B cell (primary cell): ENCODE data around the gene TRDN. TPM values are rescaled to one million over a fixed set of nuclear protein-coding genes. Genes with fewer than 3 reads are reported as not detected.

Source experiments
- ATAC-seq: fragments of 200-7000 bp; cut with Tn5 transposase; one replicate; pipeline ENCODE4 v1.10.0; 2021; ENCODE audit warnings: low read depth, mild to moderate bottlenecking, moderate number of reproducible peaks, moderate library complexity
- CTCF ChIA-PET: fragments of 350-600 bp; sonication (Branson Sonifier 250); formaldehyde crosslinking; loops from one replicate; lab custom pipeline; 2021; ENCODE audit warnings: antibody characterized with exemption, inconsistent platforms; lab: Charles Lee
- POLR2A ChIA-PET: fragments of 350-600 bp; sonication (Branson Sonifier 250); formaldehyde crosslinking; loops from one replicate; lab custom pipeline; 2021; ENCODE audit warnings: antibody characterized with exemption; lab: Charles Lee
- DNase-seq: peaks from one replicate; pipeline ENCODE4 v3.0.0; 2013
- H2AFZ ChIP-seq: 2 replicates; pipeline ENCODE4 v1.6.1; 2012; ENCODE audit warnings: mild to moderate bottlenecking, low read depth, low read length; ENCODE audit not compliant: insufficient read depth, poor library complexity, severe bottlenecking
- H3K27ac ChIP-seq, 2 donors: 1 replicate in 1 of 2; 2 replicates in 1 of 2; pipeline ENCODE4 v1.5.1; 2012 to 2013; ENCODE audit warnings: low read length in 2 of 2, mild to moderate bottlenecking in 2 of 2, moderate library complexity in 1 of 2
- H3K27me3 ChIP-seq, 4 experiments: fragments of 200-600 bp in 1 of 4; sonication (generic) in 1 of 4; replicated peaks in 1 of 4; 1 replicate in 2 of 4; 2 replicates in 2 of 4; pipeline versions ENCODE4 v1.6.1 to v1.7.0; 2013 to 2016; ENCODE audit warnings: low read length in 3 of 4, mild to moderate bottlenecking in 2 of 4, mixed read lengths in 1 of 4, moderate library complexity in 1 of 4; ENCODE audit not compliant: insufficient read depth in 4 of 4, control insufficient read depth in 3 of 4; ENCODE audit errors: control extremely low read depth in 1 of 4
- H3K36me3 ChIP-seq, 2 experiments: replicated peaks in 1 of 2; 1 replicate in 1 of 2; 2 replicates in 1 of 2; pipeline versions ENCODE4 v1.6.1 to v1.7.1; 2013; ENCODE audit warnings: low read length in 1 of 2; ENCODE audit not compliant: insufficient read depth in 2 of 2, control insufficient read depth in 1 of 2; ENCODE audit errors: control extremely low read depth in 1 of 2, extremely low read depth in 1 of 2
- H3K4me1 ChIP-seq, 2 donors: fragments of 200-600 bp in 1 of 2; sonication (generic) in 1 of 2; 1 replicate in 1 of 2; 2 replicates in 1 of 2; pipeline versions ENCODE4 v1.5.1 to v1.6.1; 2013 to 2017; ENCODE audit warnings: low read length in 2 of 2; ENCODE audit not compliant: control insufficient read depth in 2 of 2, insufficient read depth in 2 of 2
- H3K4me2 ChIP-seq: replicated peaks from 2 replicates; pipeline ENCODE3; 2012; ENCODE audit warnings: mild to moderate bottlenecking, low read depth, low read length; ENCODE audit not compliant: poor library complexity, severe bottlenecking
- H3K4me3 ChIP-seq, 5 experiments: fragments of 200-600 bp in 1 of 5; sonication (generic) in 1 of 5; 1 replicate in 3 of 5; 2 replicates in 2 of 5; pipeline versions ENCODE4 v1.5.1 to v1.7.0; 2011 to 2016; ENCODE audit warnings: low read length in 4 of 5, mild to moderate bottlenecking in 4 of 5, low read depth in 2 of 5, control low read depth in 1 of 5, moderate library complexity in 1 of 5; ENCODE audit not compliant: insufficient read depth in 1 of 5; ENCODE audit errors: control extremely low read depth in 1 of 5, extremely low read depth in 1 of 5
- H3K79me2 ChIP-seq: fragments of 200-600 bp; sonication (generic); one replicate; pipeline ENCODE4 v1.6.0; 2016; ENCODE audit warnings: low read length; ENCODE audit not compliant: control insufficient read depth, insufficient read depth
- H3K9ac ChIP-seq: fragments of 200-600 bp; sonication (generic); 2 replicates; pipeline ENCODE4 v1.6.1; 2017; ENCODE audit warnings: mild to moderate bottlenecking, low read length, moderate library complexity
- H3K9me3 ChIP-seq, 3 donors: one replicate each; pipeline versions ENCODE4 v1.6.1 to v1.7.1; 2013; ENCODE audit warnings: low read length in 2 of 3; ENCODE audit not compliant: control insufficient read depth in 2 of 3, insufficient read depth in 1 of 3; ENCODE audit errors: control extremely low read depth in 1 of 3
- H4K20me1 ChIP-seq: 2 replicates; pipeline ENCODE4 v1.6.0; 2012; ENCODE audit warnings: mild to moderate bottlenecking, low read length; ENCODE audit not compliant: insufficient read depth, control insufficient read depth, poor library complexity, severe bottlenecking
- H3K27ac Mint-ChIP-seq: one replicate; pipeline ENCODE4 v1.8.0; 2021; ENCODE audit warnings: mixed read lengths
- H3K27me3 Mint-ChIP-seq: one replicate; pipeline ENCODE4 v1.8.0; 2021; ENCODE audit warnings: mixed read lengths
- H3K4me1 Mint-ChIP-seq: one replicate; pipeline ENCODE4 v1.8.0; 2021; ENCODE audit warnings: mixed read lengths
- H3K4me3 Mint-ChIP-seq: one replicate; pipeline ENCODE4 v1.8.0; 2021; ENCODE audit warnings: mixed read lengths
- H3K9me3 Mint-ChIP-seq: one replicate; pipeline ENCODE4 v1.8.0; 2022; ENCODE audit warnings: mixed read lengths; ENCODE audit not compliant: insufficient read depth
- EZH2 ChIP-seq: IDR thresholded peaks from 2 replicates; pipeline ENCODE4 v1.6.1; 2012; ENCODE audit warnings: borderline replicate concordance, low read depth, mild to moderate bottlenecking, moderate library complexity, low read length; ENCODE audit not compliant: insufficient read depth, poor library complexity, severe bottlenecking
- WGBS: methylation state at CpG from one replicate; pipeline ENCODE4 v1.1.5; 2013; ENCODE audit warnings: missing lambda C conversion rate; ENCODE audit not compliant: insufficient coverage; 5-methylcytosine and 5-hydroxymethylcytosine counted together
- intact Hi-C: fragments of 100-400 bp; cut with micrococcal nuclease; formaldehyde crosslinking; loops from one replicate; pipeline ENCODE4 v1.10.0; 2022
- polyA plus RNA-seq: library from polyadenylated mRNA; depleted of rRNA; stranded (reverse); fragments of >200 nt; gene quantifications from 2 replicates; pipeline ENCODE4 v1.2.3, GENCODE V29; 2012
- total RNA-seq, 2 donors: library from RNA; stranded (reverse); fragments of 120-200 nt in 1 of 2; gene quantifications; 1 replicate in 1 of 2; 2 replicates in 1 of 2; pipeline versions ENCODE4 v1.2.3 to v1.2.4, GENCODE V29; 2013 to 2022
- TF ChIP-seq, protein P1 (sequence below): fragments of 200-600 bp; IDR thresholded peaks from one replicate; pipeline ENCODE4 v1.8.0; 2022; ENCODE audit warnings: antibody characterized with exemption, mild to moderate bottlenecking

TRDN gene
- total and polyA plus RNA-seq, 2 donors (not counting 1 experiment from before 2014, with no cell fraction given): not detected

DNA sequence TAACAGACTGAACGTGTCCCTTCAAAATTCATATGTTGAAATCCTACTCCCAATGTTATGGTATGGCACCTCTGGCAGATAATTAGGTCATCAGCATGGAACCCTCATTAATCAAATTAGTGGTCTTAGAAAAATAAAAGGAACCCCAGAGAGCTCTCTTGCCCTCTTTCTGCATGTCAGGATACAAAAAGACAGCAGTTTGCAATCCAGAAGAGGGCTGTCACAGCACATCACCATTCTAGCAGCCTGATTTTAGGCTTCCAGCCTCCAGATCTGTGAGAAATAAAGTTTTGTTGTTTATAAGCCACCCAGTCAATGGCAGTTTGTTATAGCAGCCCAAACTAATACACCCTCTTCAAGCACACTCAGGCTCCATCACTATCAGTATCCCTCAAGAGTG, 292.9 kb downstream of the TRDN start:
- CTCF ChIA-PET: no interaction called here
- no peak overlapping the region for H2AFZ ChIP-seq
- no peak overlapping the region for H3K9ac ChIP-seq
- H3K9me3 ChIP-seq: no peaks in the 10 kb centered on the region
- Mint-ChIP-seq H3K27me3 (no peaks in the 10 kb centered on the region), H3K27ac (no peak overlapping the region), H3K4me1 (no peaks in the 10 kb centered on the region), H3K4me3 (no peak overlapping the region), H3K9me3 (no peaks in the 10 kb centered on the region)
- ATAC-seq (no peak), DNase-seq (no peak)
- H4K20me1 ChIP-seq: no peaks in the 10 kb centered on the region
- H3K4me2 ChIP-seq: no peak overlapping the region
- POLR2A ChIA-PET: no interaction called here
- no peaks in the 10 kb centered on the region for H3K4me1 ChIP-seq
- H3K27ac ChIP-seq: no peak overlapping the region
- no CpG with 5 or more reads among the region's 1 CpG for WGBS
- no peaks in the 10 kb centered on the region for H3K27me3 ChIP-seq
- intact Hi-C loops: no loop called here
- TF ChIP-seq, protein P1, sequence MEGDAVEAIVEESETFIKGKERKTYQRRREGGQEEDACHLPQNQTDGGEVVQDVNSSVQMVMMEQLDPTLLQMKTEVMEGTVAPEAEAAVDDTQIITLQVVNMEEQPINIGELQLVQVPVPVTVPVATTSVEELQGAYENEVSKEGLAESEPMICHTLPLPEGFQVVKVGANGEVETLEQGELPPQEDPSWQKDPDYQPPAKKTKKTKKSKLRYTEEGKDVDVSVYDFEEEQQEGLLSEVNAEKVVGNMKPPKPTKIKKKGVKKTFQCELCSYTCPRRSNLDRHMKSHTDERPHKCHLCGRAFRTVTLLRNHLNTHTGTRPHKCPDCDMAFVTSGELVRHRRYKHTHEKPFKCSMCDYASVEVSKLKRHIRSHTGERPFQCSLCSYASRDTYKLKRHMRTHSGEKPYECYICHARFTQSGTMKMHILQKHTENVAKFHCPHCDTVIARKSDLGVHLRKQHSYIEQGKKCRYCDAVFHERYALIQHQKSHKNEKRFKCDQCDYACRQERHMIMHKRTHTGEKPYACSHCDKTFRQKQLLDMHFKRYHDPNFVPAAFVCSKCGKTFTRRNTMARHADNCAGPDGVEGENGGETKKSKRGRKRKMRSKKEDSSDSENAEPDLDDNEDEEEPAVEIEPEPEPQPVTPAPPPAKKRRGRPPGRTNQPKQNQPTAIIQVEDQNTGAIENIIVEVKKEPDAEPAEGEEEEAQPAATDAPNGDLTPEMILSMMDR: no peak
- TF ChIP-seq EZH2: no peak
- H3K4me3 ChIP-seq: no peak overlapping the region
- H3K36me3 ChIP-seq: no peaks in the 10 kb centered on the region
- H3K79me2 ChIP-seq: no peaks in the 10 kb centered on the region

DNA sequence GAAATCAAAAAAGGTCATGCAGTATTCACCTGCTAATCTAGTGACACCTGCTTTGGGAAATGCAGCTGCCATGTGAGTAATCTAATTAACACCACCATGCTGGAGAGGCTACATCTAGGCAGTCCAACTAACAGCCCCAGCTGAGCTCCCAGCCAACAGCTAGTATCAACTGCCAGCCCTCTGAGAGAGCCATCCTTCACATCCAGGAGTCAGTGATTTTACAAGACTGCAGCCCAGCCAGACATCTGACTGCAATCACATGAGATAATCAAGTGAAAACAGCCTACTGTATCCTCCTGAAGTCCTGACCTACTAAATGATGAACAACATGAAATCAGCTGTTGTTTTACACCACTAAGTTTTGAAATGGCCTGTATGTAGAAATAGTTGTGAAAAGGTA, 298.4 kb downstream of the TRDN start:
- H3K27me3 ChIP-seq: no peaks in the 10 kb centered on the region
- no peaks in the 10 kb centered on the region for H3K79me2 ChIP-seq
- no peaks in the 10 kb centered on the region for H3K27me3 Mint-ChIP-seq
- H2AFZ ChIP-seq: no peak overlapping the region
- H3K9me3 Mint-ChIP-seq: no peaks in the 10 kb centered on the region
- H3K9me3 ChIP-seq: no peaks in the 10 kb centered on the region
- no peaks in the 10 kb centered on the region for H4K20me1 ChIP-seq
- ChIA-PET POLR2A (no interaction called here), CTCF (no interaction called here)
- H3K27ac ChIP-seq: no peak overlapping the region
- no peak overlapping the region for H3K9ac ChIP-seq
- H3K4me1 Mint-ChIP-seq: no peaks in the 10 kb centered on the region
- H3K36me3 ChIP-seq: no peaks in the 10 kb centered on the region
- no peaks in the 10 kb centered on the region for H3K4me1 ChIP-seq
- DNase-seq (no peak), ATAC-seq (no peak)
- no peak overlapping the region for H3K4me2 ChIP-seq
- H3K4me3 ChIP-seq: no peak overlapping the region
- H3K4me3 Mint-ChIP-seq: no peak overlapping the region
- intact Hi-C loops: no loop called here
- no peak for TF ChIP-seq EZH2
- TF ChIP-seq, protein P1: no peak
- no peak overlapping the region for H3K27ac Mint-ChIP-seq
